SK-N-MC (cell line): ENCODE data around the gene OR52N1.

Experiments used
- EZH2 ChIP-seq: fragments of 200-600 bp; sonication (generic); IDR thresholded peaks from one replicate; pipeline ENCODE4 v1.6.1; 2017; ENCODE audit warnings: antibody characterized with exemption
- FOXP2 ChIP-seq: optimal IDR thresholded peaks from 2 replicates; pipeline ENCODE3; 2011; ENCODE audit warnings: mild to moderate bottlenecking, moderate library complexity; ENCODE audit not compliant: insufficient read depth; ENCODE audit errors: extremely low read length, control extremely low read depth
- POLR2AphosphoS5 ChIP-seq: IDR thresholded peaks from 2 replicates; pipeline ENCODE4 v1.6.1; 2012; ENCODE audit warnings: mild to moderate bottlenecking, low read depth, low read length, borderline replicate concordance

GRCh38 chr11:5809905-5810795, 19.1 kb upstream of the OR52N1 start:
- TF ChIP-seq POLR2AphosphoS5: no peak
- no peak for TF ChIP-seq EZH2
- no peak for TF ChIP-seq FOXP2
